NCI-H1092 (cell line): ENCODE results near the gene JPT2.
A peak's percentile ranks its signal among the peaks of the same experiment; 100 is the strongest.

ENCODE experiments used
- DNase-seq: peaks from one replicate; lab custom pipeline; 2025; lab: John Stamatoyannopoulos, UW

Gene JPT2

GRCh38 chr16:1677942-1678499 lies at the start of gene JPT2:
TSS of gene JPT2 (plus strand) at chr16:1678279. CDS start at chr16:1678313, 34 bp downstream.
- peak; percentile 96 for DNase-seq

- DNase-seq: no peak
Observed at GRCh38 chr16:1630450-1631213, 47.4 kb upstream of the JPT2 start.

- no peak for DNase-seq
Observed at GRCh38 chr16:1631230-1631629, 46.8 kb upstream of the JPT2 start.

- DNase-seq: no peak
Observed at GRCh38 chr16:1631931-1632637, 46.0 kb upstream of the JPT2 start.

GRCh38 chr16:1632638-1632970 lies 45.5 kb upstream of the JPT2 start:
- DNase-seq: no peak

GRCh38 chr16:1633310-1633709 lies 44.8 kb upstream of the JPT2 start:
- no peak for DNase-seq

- DNase-seq: no peak
Observed at GRCh38 chr16:1634541-1634940, 43.5 kb upstream of the JPT2 start.

GRCh38 chr16:1635070-1635469 lies 43.0 kb upstream of the JPT2 start:
- no peak for DNase-seq

GRCh38 chr16:1637526-1637925 lies 40.6 kb upstream of the JPT2 start:
- DNase-seq: no peak

- DNase-seq: no peak
Observed at GRCh38 chr16:1638757-1639156, 39.3 kb upstream of the JPT2 start.

- no peak for DNase-seq
Observed at GRCh38 chr16:1639282-1639681, 38.8 kb upstream of the JPT2 start.

- DNase-seq: no peak
Observed at GRCh38 chr16:1639860-1640259, 38.2 kb upstream of the JPT2 start.

- DNase-seq: no peak
Observed at GRCh38 chr16:1640261-1640941, 37.7 kb upstream of the JPT2 start.

GRCh38 chr16:1641261-1641660 lies 36.8 kb upstream of the JPT2 start:
- no peak for DNase-seq

GRCh38 chr16:1642148-1642547 lies 35.9 kb upstream of the JPT2 start:
- no peak for DNase-seq

- DNase-seq: no peak
Observed at GRCh38 chr16:1642753-1643152, 35.3 kb upstream of the JPT2 start.

GRCh38 chr16:1643521-1643920 lies 34.6 kb upstream of the JPT2 start:
- DNase-seq: no peak

GRCh38 chr16:1645914-1646525 lies 32.1 kb upstream of the JPT2 start:
- DNase-seq: no peak

- DNase-seq: no peak
Observed at GRCh38 chr16:1647856-1648255, 30.2 kb upstream of the JPT2 start.

- DNase-seq: no peak
Observed at GRCh38 chr16:1650131-1650530, 27.9 kb upstream of the JPT2 start.

GRCh38 chr16:1651094-1651973 lies 26.7 kb upstream of the JPT2 start:
- DNase-seq: no peak

GRCh38 chr16:1651974-1652312 lies 26.1 kb upstream of the JPT2 start:
- no peak for DNase-seq
